Cardiac septum (tissue), 1 donor: ENCODE results near the gene TENM3. TPM values are rescaled to one million over a fixed set of nuclear protein-coding genes. Genes with fewer than 3 reads are reported as not detected.

ENCODE experiments used
- DNase-seq: peaks from one replicate; pipeline ENCODE4 v3.0.0-alpha.2; 2020; ENCODE audit warnings: low spot score
- intact Hi-C: fragments of 100-400 bp; cut with DNase I; formaldehyde crosslinking; loops from one replicate; pipeline ENCODE4 v1.14.0; 2022
- total RNA-seq: library from RNA; stranded (reverse); fragmentation: NEBNext Ultra II Directional; extraction: Animal tissue kit (Norgen Biotek cat#: 25700); gene quantifications from one replicate; pipeline ENCODE4 v1.2.1, GENCODE V29; 2021
- donor health status: DM: no; HTN: no; CAD: no.

TENM3 gene
- total RNA-seq, 1 donor from 2014 or later: 3.9 TPM

DNA sequence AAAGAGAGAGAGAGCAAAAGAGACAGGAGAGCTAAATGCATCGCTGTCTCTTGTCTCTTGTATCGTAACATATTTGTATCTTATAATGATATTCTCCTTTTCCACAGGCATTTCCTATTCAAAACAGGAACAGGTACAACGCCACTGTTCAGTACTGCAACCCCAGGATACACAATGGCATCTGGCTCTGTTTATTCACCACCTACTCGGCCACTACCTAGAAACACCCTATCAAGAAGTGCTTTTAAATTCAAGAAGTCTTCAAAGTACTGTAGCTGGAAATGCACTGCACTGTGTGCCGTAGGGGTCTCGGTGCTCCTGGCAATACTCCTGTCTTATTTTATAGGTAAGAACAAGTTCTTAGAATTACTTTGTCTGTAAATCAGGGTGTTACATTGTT is 385.3 kb downstream of the TENM3 start:
- intact Hi-C loops: no loop called here
- no peak for DNase-seq

DNA sequence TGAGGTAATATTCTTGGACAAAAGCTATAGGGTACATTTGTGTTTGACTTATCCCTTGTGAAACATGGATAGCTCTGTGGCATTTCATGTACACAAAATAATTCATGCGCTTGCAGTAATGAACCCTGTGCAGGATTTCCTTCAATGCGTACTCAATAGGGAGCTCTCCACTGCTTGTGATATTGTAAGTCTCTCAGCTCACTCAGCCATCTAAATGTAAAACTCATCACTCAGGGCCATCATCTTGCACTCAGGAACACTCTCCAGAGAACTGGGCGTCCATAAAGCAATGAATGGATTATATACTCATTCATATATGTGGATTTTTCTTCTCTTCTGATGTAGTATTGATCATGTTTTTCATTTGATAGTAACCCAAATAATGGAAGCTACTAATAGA is 385.9 kb downstream of the TENM3 start:
- intact Hi-C loops: no loop called here
- DNase-seq: no peak

- no peak for DNase-seq
- intact Hi-C loops: no loop called here
Measured at GRCh38 chr4:182640491-182640890, 397.3 kb downstream of the TENM3 start.

DNA sequence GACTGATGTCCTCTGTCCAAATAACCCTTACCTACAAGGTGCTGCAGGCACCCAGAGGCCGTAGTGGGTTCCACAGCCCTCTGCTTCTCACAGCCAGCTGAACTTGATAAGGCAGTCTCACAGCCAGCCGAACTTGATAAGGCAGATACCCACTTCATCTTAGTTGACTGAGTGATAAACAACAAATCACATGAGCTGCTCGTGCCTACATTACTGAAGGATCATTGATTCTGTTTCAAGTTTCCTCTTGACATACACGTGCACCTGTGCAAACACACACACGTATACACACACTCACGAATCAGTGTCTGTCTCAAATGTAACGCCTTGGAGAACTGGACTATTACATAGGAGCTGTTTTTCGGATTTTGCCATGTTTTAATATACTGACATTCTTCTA is 397.7 kb downstream of the TENM3 start:
- intact Hi-C loops: no loop called here
- no peak for DNase-seq

GRCh38 chr4:182642831-182643230 is 399.6 kb downstream of the TENM3 start:
- intact Hi-C loops: no loop called here
- DNase-seq: no peak

DNA sequence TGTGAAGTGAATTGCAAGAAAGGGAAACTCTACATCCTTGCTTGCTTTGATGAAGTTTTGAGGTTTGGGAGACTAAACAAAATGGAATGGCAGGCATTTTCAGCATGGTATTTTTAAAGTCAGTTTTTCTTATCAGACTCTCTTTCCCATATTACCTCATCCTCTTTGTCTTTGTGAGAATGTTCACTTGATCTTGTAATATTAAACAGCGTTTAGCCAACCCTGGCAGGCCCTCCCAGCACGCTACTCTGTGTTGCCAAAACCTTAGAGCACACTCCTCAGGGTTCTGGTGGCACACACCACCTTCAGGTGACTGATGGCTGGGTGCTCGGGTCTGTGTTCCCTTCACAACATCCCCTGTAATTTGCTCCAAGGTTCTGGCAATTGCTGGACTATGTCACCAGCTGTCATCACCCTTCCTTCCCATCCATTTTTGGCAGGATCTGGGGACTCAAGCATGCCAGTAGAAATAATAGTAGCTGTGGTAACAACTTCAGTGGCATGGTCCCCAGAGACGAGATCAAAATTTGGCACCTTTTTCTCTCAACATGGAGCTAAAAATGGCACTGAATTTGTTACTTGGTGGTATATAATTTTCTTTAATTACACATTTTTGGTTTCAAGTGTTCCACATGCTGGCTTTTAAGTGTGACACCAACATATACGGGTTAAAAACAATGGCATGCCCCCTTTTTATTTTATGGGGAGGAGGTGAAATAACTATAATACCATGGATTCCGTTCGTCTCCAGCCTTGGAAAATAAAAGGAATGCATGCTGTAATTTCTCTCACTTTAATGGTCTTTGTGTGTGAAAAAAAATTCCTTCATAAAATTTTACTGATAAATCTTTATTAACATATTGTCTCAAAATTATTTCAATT is 400.8 kb downstream of the TENM3 start:
- DNase-seq: no peak
- intact Hi-C loops: no loop called here

DNA sequence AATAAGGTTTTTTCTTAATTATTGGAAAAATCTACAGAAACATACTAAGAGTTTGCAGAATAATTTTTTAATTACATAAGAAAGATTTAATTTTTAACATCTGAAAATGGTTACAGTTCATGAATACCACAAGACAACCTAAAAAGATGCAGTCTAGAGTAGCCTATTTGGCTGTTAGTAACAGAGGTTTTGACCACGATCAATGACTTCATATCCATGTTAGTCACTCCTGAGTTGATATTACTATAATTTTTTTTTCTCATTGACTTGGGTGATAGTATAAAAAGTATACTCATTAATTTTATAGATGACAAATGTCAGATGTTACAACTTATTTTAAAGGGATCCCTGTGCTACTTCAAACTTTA is 401.5 kb downstream of the TENM3 start:
- no peak for DNase-seq
- intact Hi-C loops: no loop called here

GRCh38 chr4:182645511-182645910 is 402.3 kb downstream of the TENM3 start:
- DNase-seq: no peak
- intact Hi-C loops: no loop called here

DNA sequence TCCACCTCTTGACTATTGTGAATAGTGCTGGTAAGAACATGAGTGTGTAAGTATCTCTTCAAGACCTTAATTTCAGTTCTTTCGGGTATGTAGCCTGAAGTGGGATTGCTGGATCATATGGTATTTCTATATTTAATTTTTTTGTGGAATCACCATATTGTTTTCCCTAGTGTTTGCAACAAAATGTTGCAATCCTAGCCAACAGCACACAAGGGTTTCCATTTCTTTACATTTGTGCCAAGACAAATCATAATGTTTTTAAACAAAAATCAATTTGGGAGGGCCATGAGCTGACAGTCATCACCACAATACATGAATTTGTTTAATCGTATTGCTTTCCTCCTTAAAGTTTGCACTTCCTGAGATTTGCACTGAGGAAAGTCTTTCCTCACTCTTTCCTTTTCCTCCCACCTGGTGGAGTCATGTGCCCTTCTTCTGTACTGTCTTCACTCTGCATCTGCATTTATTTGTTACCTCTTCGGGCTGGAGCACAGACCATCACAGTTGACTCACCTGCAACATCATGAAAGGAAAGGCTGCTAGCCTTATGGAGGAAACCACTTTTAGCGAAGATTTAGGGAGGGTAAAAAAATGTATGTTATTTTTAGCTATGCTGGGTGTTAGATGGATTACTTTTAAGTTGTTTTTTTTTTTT is 404.6 kb downstream of the TENM3 start:
- intact Hi-C loops: no loop called here
- DNase-seq: no peak

- intact Hi-C loops: no loop called here
- no peak for DNase-seq
Measured at GRCh38 chr4:182648766-182649165, 405.6 kb downstream of the TENM3 start.

GRCh38 chr4:182649698-182650477 is 406.7 kb downstream of the TENM3 start:
- DNase-seq: no peak
- intact Hi-C loops: no loop called here

DNA sequence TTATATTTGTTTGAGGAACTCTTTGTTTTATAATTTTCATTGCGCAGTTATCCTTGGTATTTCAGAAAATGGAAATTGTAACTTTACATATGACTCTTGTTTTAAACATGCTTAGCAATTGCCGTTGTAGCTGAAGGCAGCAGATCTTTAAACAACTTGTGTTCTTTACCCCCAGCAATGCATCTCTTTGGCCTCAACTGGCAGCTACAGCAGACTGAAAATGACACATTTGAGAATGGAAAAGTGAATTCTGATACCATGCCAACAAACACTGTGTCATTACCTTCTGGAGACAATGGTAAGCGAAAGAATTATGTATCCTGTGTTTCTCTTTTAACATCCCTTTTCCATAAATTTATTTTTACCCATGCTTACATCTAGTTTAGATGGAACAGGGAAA is 410.4 kb downstream of the TENM3 start:
- DNase-seq: no peak
- intact Hi-C loops: no loop called here

DNA sequence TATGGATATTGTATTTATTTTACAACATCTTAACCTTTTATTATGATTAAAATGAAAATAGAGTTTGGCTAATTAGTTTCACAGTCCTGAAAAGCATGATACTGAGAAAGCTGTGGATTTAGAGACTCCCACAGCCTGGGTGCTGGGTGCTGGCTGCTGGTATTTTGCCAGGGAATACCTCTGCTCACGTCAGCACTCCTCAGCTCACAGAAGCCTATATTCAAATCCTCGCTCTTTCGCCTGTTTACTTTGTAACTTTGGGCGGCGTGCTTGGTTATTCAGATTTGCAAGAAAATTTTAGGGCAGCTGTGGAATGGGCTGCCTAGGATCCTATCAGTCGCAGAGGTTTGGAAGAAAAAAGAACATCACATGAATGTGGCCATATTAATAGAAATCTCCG is 412.1 kb downstream of the TENM3 start:
- intact Hi-C loops: no loop called here
- DNase-seq: no peak

- DNase-seq: no peak
- intact Hi-C loops: no loop called here
Measured at GRCh38 chr4:182662551-182662950, 419.3 kb downstream of the TENM3 start.

- intact Hi-C loops: no loop called here
- no peak for DNase-seq
Measured at GRCh38 chr4:182671231-182671630, 428.0 kb downstream of the TENM3 start.

GRCh38 chr4:182671749-182672148 is 428.5 kb downstream of the TENM3 start:
- intact Hi-C loops: no loop called here
- no peak for DNase-seq

DNA sequence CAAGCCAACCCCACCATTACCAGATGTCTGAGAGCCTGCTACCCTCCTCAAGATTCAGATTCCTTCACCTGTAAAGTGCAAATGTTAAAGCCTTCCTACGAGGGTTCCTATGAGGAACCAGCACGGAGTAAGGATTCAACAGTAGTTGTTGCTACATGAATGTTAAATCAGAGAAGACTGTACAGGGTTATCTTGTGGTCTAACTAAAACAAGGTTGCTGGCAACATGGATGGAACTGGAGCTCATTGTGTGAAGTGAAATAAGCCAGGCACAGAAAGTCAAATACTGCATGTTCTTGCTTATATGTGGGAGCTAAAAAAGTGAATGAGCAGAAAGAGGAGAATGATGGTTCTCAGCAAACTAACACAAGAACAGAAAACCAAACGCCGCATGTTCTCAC is 435.4 kb downstream of the TENM3 start:
- DNase-seq: no peak
- intact Hi-C loops: no loop called here

DNA sequence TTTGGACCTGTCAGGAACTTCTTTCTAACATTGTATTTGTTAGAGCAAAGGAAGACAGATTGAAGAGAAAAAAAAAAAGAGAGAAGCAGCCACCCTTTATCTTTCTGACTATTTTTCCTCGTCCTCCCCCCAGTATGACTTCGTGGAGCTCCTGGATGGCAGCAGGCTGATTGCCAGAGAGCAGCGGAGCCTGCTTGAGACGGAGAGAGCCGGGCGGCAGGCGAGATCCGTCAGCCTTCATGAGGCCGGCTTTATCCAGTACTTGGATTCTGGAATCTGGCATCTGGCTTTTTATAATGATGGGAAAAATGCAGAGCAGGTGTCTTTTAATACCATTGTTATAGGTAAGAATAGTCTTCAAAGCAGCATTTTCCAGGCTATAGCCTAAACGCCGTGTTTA is 436.3 kb downstream of the TENM3 start:
- intact Hi-C loops: no loop called here

GRCh38 chr4:182680234-182680653 is 437.0 kb downstream of the TENM3 start:
- DNase-seq: no peak
- intact Hi-C loops: loop anchor here (5.0 kb wide), 1 partner anchor 67 kb away; no protein-coding TSS in a partner anchor

More for the DNA sequence above, 436.3 kb downstream of the TENM3 start:
- no peak for DNase-seq

- intact Hi-C loops: loop anchor here (5.0 kb wide), 1 partner anchor 64 kb away; no protein-coding TSS in a partner anchor
- DNase-seq: no peak
Measured at GRCh38 chr4:182683661-182684060, 440.5 kb downstream of the TENM3 start.
